ENCODE measurements around the gene STARD13.

- TF ChIP-seq CTCF (IDR thresholded peaks at IDR 0.05) = no peak
- TF ChIP-seq EZH2 (IDR thresholded peaks at IDR 0.05) = no peak
Measured at GRCh38 chr13:33316890-33317289, 31.3 kb upstream of the STARD13 start.
